Astrocyte of the cerebellum (primary cell): Measurements from ENCODE around the gene NHERF1.

Source experiments
- DNase-seq: peaks from one replicate; pipeline ENCODE4 v3.0.0-alpha.2; 2011; ENCODE audit warnings: low read depth
- H3K4me3 ChIP-seq: 2 replicates; pipeline ENCODE4 v1.5.1; 2011; ENCODE audit warnings: mild to moderate bottlenecking, low read depth, low read length, moderate library complexity
- in situ Hi-C: cut with HindIII; loops from 2 replicates; pipeline ENCODE4 v1.10.0; 2017; ENCODE audit warnings: low sequenced_read_pairs
- TF ChIP-seq, protein P1 (sequence below): IDR thresholded peaks from 2 replicates; pipeline ENCODE4 v1.5.1; 2012; ENCODE audit warnings: low read length, low read depth, moderate library complexity, mild to moderate bottlenecking; ENCODE audit errors: missing control alignments

The NHERF1 gene

DNA sequence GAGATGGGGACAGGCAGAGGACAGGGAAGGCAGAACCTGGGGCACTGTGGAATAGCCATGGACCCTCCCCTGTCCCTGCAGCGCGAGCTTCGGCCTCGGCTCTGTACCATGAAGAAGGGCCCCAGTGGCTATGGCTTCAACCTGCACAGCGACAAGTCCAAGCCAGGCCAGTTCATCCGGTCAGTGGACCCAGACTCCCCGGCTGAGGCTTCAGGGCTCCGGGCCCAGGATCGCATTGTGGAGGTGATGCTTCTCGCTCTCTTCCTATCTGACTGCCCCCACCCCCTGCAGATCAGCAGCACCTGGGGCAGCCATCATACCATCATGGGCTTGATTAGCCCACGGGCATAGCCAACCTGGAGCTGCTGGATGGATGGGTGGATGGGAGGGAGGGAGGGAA lies 13.5 kb downstream of the NHERF1 start:
- in situ Hi-C loops, result no loop called here
- TF ChIP-seq, protein P1, sequence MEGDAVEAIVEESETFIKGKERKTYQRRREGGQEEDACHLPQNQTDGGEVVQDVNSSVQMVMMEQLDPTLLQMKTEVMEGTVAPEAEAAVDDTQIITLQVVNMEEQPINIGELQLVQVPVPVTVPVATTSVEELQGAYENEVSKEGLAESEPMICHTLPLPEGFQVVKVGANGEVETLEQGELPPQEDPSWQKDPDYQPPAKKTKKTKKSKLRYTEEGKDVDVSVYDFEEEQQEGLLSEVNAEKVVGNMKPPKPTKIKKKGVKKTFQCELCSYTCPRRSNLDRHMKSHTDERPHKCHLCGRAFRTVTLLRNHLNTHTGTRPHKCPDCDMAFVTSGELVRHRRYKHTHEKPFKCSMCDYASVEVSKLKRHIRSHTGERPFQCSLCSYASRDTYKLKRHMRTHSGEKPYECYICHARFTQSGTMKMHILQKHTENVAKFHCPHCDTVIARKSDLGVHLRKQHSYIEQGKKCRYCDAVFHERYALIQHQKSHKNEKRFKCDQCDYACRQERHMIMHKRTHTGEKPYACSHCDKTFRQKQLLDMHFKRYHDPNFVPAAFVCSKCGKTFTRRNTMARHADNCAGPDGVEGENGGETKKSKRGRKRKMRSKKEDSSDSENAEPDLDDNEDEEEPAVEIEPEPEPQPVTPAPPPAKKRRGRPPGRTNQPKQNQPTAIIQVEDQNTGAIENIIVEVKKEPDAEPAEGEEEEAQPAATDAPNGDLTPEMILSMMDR, result no peak
- DNase-seq, result no peak
- H3K4me3 ChIP-seq, result no peak overlapping the region

DNA sequence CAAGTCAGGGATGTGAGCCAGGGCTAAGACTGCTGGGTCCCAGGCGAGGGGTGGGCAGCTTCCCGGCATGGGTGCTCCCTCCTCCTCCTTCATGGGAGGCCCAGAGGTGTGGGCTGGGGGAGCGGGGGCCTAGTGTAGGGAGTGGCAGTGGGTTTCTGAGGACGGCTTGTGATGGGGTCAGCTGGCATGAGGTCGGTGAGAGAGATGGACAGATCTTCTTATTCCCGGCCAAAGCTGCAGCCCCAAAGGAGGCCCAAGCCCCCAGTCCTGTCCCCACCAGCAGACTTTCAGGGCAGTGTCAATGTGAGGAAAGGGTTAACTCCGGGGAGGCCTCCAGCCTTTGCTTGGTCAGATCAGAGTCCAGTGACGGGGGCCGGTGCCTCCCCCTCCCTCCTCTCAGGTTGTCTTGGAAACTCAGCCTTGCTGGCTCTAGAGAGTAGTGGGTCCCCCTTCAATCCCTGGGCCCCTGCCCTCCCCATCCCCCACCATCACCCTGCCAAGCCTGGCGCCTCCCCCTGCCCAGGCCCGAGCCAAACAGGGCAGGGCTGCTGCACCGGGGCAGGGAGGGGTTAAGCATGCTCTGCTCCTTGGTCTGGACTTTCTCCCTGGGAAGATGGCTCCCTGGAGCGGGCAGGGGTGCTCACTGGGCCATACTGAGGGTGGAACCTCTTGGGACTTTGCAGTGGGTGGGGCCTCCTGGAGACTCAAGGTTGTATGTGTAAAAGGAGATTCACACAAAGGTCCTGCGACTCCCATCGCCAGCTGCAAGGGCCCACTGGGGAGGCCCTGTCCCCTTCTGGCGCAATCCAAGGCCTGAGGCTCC lies 15.3 kb downstream of the NHERF1 start:
- DNase-seq, result no peak
- in situ Hi-C loops, result no loop called here
- H3K4me3 ChIP-seq, result no peak overlapping the region
- TF ChIP-seq, protein P1, result no peak

DNA sequence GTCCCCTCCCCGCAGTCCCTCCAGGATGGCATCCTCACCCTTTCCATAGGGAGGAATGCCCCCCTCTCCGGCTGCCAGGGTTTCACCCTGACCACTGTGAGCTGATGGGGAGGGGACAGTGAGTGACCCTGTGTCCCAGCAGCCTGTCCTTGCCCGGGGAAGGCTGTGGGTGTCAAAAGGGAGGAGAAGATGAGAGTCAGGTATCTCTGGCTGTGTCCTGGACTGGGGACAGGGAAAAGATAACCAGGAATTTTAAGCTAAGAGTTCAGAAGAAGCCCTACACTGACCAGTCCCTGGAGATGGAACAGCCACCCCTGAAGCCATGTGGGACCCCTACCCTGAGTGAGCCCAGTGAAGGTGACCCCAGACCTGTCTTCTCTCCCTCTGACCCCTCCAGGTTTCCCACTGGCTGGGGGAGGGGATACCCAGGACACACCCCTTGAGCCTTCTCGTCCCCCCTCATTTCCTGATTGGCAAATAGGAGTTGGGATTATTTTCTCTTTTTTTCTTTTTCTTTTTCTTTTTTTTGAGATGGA lies 16.4 kb downstream of the NHERF1 start:
- H3K4me3 ChIP-seq, result no peak overlapping the region
- in situ Hi-C loops, result no loop called here
- TF ChIP-seq, protein P1, result no peak
- DNase-seq, result no peak

DNA sequence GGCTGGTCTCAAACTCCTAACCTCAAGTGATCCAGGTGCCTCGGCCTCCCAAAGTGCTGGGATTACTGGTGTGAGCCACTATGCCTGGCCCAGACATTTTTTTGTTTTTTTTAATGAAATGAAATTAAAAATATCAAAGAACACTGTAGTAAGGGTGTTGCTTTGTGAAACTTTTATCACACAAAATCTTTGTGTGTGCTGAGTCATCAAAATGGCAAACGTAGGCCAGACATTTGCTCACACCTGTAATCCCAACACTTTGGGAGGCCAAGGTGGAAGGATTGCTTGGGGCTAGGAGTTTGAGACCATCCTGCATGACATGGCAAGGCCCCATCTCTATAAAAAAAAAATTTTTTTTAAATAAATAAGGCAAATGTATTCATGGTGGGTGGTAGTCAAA lies 18.0 kb downstream of the NHERF1 start:
- no peak overlapping the region for H3K4me3 ChIP-seq
- in situ Hi-C loops, result no loop called here
- no peak for DNase-seq
- TF ChIP-seq, protein P1, result no peak

DNA sequence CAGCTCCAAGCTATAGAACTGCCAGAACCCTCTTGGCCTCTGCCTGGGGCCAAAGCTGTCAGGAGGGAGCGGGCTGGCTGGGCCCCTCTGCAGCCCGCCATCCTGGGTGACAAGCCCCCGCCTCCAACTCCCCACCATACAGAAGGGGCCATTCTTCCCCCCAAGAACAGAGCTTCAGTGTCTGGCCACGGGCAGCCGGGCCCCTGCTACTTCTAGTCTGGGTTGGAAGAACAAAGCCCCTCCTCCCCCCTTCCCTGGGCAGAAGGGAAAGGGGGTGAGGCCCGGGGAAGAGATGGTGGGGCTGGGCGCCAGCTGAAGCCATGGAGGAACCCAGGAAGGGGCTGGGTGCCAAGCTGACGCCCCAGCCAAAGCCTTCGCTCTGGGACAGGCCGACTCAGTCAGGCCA lies 18.7 kb downstream of the NHERF1 start:
- in situ Hi-C loops, result no loop called here
- TF ChIP-seq, protein P1, result no peak
- DNase-seq, result no peak
- H3K4me3 ChIP-seq, result no peak overlapping the region

DNA sequence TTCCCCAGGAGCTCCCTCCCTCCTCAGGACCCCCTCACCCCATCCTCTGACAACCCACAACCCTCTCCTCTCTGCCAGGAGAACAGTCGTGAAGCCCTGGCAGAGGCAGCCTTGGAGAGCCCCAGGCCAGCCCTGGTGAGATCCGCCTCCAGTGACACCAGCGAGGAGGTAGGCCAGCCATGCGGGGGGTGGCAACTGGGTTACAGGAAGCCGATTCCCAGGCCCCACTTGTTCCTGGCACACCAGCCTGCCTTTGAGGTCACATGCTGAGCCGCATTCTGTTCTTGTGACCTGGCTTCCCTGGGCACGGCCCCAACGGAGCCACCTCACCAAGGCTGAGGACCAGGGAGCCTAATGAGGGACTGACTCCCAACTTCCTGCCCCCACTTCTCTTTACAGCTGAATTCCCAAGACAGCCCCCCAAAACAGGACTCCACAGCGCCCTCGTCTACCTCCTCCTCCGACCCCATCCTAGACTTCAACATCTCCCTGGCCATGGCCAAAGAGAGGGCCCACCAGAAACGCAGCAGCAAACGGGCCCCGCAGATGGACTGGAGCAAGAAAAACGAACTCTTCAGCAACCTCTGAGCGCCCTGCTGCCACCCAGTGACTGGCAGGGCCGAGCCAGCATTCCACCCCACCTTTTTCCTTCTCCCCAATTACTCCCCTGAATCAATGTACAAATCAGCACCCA lies 19.8 kb downstream of the NHERF1 start:
- no peak for DNase-seq
- no peak overlapping the region for H3K4me3 ChIP-seq
- in situ Hi-C loops, result no loop called here
- TF ChIP-seq, protein P1, result no peak
